Breast epithelium (tissue), 3 donors: ENCODE data around the gene SLC26A11.

Experiments used
- POLR2A ChIP-seq: fragments of 450-650 bp; IDR thresholded peaks from one replicate; pipeline ENCODE4 v1.6.1; 2016; ENCODE audit warnings: antibody characterized with exemption, mild to moderate bottlenecking, moderate library complexity
- POLR2AphosphoS5 ChIP-seq, 3 donors: sonication (generic); formaldehyde crosslinking; IDR thresholded peaks; one replicate each; pipeline ENCODE4 v1.6.1; 2017; ENCODE audit warnings: antibody characterized with exemption in 3 of 3

DNA sequence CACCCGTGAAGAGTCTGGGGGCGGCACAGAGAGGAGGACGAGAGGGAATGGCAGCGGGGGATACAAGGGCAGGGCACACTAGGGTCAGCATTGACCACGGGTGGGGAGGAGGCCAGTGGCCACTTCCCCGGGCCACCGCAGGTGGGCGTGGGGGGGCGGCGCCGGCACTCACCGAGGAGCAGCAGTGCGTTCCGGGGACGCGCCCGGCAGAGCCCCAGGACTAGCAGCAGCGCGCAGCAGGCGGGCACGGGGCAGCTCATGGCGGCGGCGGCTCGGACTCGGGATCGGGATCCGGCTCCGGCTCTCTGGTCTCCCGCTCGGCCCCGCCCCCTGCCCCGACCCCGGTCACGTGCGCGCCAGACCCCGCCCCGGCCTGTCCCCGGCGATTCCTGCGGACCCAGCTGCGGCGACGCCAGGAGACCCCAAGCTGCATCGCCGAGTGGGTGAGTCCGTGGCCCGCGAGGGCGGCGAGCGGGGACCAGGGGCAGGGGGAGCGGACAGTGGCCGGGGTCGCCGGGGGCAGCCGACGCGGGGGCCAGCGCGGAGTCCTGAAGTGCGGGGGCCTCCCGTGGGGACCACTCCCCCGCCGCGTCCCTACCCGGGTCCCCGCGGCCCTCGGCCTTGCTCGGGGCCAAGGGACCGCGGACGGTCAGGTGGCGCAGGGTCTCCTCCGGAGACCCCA is at the start of gene SLC26A11, which contains the start of gene SGSH:
- TF ChIP-seq POLR2AphosphoS5 (IDR thresholded peaks at IDR 0.05) (peak in 1 of 3 donors; percentile 48), POLR2A (no peak)
